G401.6 (cell line): Measurements from ENCODE around the gene C20orf204.
"Not testable (repeated sequence)": the region's sequence is repeated elsewhere in the genome, so short reads cannot be mapped to it uniquely, and the experiment has no call there.

Experiments used
- FAIRE-seq: peaks from 2 replicates; lab custom pipeline; 2012; peaks lifted over from hg19 to GRCh38; lab: Jason Lieb, UNC

Gene C20orf204

DNA sequence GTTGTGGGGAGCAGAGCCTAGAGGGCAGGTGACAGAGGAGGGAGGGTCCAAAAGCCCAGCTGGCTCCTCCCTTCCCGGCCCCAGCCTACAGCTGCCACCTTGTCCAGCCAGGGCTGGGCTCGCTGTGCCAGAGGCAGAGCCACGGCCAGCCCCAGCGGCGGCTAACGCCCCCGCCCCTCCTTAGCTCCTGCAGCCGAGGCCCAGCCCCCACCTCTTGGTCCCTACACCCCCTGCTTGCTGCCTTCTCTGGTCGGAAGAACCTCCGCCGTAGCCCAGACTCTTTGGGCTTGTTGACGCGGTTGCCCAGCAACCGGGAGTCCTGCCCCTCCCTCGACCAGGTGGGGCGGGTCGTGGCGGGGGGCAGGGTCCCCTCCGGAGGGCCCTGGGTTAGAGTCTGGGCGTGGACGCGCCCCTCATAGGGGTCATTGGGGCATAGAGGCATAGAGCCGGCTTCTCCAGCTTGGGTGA lies 48.7 kb downstream of the C20orf204 start:
- FAIRE-seq, result no peak

DNA sequence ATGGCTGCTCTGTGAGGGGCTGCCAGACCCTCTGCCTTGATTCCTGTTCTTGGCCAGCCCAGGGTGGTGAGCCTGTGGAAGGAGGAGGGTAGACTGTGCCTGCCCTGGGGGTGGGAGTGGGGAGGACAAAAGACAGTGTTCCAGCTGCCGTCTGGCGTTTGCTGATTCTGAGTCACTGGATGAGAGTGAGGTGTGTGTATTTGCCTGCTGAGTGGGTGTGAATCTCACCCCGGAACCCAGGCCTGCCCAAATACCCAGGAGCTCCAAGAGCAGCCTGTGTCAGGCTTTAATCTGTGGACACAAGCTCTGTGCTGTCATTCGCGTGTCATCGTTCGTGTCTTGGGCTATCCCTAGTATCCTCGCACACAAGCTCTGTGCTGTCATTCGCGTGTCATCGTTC lies 50.8 kb downstream of the C20orf204 start:
- no peak for FAIRE-seq

DNA sequence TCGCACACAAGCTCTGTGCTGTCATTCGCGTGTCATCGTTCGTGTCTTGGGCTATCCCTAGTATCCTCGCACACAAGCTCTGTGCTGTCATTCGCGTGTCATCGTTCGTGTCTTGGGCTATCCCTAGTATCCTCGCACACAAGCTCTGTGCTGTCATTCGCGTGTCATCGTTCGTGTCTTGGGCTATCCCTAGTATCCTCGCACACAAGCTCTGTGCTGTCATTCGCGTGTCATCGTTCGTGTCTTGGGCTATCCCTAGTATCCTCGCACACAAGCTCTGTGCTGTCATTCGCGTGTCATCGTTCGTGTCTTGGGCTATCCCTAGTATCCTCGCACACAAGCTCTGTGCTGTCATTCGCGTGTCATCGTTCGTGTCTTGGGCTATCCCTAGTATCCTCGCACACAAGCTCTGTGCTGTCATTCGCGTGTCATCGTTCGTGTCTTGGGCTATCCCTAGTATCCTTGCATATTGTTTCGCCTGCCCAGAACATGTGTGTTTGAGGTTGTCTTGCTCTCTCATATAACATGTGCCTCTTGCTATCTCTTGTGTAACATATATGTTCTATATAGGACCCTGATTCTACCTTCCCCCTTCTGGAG lies 51.3 kb downstream of the C20orf204 start:
- not testable (repeated sequence) for FAIRE-seq

GRCh38 chr20:64088586-64088985 lies 52.6 kb downstream of the C20orf204 start:
- not testable (repeated sequence) for FAIRE-seq
